Measurements from ENCODE around the gene FAHD1.
A peak's percentile ranks its signal among the peaks of the same experiment; 100 is the strongest.
"Not testable (repeated sequence)": the region's sequence is repeated elsewhere in the genome, so short reads cannot be mapped to it uniquely, and the experiment has no call there.

FAHD1 gene

DNA sequence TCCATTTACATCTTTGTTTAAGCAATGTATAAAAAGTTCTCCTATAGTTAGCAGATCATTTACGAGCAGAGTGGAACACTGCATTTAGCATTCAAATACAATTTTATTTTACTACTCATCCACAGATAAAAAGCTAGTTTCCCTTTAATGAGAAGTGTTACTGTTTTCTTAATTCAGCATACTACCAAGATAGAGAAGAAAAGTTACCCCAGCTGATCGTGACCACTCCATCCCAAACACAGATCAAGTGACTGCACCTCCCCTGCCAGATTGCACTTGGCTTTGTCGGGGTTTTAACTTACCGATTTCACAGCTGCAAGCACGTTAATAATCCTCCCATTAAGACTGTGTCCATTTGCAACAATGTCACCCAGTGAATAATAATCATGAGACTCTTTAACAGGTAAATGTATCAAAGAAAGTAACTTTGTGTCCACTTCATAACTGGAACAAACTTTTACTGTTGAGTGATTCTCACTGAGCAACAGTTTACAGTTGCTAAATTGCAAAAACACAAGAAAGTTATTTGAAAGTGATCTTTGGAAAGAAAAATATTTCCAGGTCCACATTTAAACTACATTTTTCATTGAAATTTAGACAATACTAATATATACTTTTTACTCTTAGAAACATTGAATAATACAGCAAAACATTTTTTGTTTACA lies 30.6 kb downstream of the FAHD1 start:
- DNase-seq = no peak

DNA sequence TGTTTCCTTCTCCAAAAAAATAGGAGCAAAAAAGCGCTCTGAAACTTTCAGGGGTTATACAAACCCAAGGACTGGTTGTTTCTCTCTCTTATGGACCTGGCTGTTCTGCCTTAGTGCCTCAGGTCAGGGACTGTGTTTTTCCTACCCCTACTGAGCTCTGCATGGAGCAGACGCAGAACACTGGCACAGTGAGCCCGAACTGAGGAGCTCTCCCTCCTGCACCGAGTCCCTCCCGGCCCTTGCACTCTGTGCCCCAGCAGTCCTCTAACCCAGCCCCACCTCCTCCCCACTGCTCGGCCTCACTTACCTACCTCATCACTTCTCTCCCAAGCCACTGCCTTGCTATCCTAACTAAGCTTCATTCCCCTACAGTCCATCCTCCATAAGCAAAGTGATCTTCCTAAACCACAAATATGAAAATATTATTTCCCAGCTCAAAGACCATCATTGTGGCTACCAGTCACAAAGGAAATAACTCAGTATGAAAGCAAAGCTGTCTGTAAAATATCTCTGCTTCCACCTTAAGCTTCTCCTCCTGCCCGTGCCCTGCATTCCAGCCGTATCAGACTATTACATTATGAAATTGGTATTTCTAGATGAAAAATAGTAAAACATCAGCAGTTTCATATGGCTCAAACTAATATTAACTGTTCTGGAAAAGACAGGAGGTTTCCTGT lies 31.3 kb downstream of the FAHD1 start:
- DNase-seq = no peak

DNA sequence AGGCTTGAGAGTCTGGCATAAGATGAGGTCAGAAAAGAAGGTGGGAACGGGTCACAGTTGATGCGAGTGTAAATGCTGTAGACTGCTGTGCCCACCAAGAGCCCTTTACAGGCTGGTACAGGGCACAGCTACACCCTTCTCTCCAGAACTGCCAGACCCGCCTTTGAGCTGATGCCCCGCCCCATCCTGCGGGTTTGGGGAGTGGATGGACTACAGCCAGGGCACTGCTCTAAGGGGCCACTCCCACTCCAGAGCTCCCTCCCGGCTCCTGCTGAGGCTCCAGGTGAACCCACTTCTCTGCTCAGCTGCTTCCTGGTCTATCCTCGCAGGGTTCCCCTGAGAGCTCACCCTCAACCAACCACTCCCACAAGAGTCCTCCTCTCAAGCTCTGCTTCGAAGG lies 32.6 kb downstream of the FAHD1 start:
- no peak for DNase-seq

DNA sequence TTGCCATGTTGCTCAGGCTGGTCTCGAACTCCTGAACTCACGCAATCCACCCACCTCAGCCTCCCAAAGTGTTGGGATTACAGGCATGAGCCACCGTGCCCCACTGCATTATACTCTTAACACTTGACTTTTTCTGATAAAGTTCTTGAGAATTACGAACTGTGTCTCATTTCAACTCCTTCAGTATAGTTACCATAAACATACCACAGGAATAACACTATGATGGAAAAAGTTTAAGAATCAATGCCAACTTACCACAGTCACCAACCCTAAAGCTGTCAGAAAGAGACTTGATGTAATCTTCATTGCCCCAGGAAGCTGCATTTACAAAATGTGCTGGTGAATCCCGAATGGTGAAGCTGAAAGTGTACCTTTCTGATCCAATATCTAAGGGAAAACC lies 34.7 kb downstream of the FAHD1 start:
- DNase-seq = no peak

DNA sequence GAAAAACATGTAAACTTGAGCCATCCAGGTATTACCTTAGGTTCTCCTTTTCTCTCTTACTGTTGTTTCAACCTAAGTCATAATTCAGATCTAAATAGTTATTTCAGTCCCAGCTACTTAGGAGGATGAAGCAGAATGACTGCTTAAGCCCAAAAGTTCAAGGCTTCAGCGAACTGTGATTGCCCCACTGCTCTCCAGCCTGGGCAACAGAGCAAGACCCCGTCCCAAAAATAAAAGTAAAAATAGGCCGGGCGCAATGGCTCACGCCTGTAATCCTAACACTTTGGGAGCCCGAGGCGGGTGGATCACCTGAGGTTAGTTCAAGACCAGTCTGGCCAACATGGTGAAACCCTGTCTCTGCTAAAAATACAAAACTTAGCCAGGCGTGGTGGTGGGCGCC lies 35.4 kb downstream of the FAHD1 start:
- DNase-seq = no peak

DNA sequence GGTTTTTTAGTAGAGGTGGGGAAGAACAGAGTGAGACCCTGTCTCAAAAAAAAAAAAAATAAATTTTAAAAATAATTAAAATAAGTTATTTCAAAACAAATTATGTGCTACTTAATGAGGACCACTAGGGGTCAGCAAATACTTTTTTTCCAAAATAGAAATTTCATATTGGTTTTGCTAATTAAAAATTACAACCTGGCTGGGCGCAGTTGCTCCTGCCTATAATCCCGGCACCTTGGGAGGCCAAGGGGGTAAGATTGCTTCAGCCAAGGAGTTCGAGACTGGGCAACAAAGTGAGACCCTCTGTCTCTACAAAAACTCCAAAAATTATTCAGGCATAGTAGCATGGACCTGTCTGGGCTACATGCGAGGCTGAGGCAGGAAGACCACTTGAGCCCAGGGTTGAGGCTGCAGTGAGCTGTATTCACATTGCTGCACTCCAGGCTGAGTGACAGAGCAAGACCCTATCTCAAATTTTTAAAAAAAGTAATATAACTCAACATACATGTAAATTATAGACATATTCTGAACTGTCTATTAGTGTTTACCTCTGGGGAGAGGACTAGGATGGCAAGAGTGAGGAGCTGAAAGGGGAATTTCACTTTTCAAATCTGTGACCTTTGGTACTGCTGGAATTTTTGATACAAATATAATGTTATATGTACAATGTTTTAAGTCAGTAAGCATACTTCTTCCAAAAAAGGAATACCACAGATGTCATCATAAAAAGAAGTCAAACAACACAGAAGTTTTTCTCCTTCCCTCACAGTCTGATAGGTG lies 36.9 kb downstream of the FAHD1 start:
- DNase-seq = peak; percentile 31

DNA sequence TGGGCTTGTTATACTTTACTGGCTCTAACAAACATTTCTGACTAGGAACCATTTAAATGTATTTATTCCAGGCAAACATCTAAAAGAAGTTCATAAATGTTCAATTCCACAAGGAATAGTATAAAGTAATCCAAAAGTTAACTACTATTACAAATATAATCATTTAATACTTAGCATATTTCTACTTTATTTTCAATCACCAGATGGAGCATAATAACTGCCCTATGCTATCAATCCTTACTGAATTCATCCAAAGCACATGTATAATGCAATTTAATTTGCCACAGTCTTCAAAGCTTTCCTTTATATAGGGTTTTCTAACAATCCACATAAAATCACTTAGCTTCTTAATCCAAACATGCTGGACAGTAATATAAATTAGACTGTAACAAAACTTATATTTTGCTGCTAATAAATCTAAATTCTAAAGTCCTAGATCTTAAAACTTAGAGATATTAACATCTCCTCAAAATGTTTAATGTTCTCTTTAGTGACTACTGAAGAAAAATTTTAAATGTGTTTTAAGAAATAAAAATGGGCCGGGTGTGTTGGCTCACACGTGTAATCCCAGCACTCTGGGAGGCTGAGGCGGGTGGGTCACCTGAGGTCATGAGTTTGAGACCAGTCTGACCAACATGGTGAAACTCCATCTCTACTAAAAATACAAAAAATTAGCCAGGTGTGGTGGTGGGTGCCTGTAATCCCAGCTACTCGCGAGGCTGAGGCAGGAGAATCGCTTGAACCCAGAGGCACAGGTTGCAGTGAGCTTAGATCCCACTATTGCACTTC lies 39.1 kb downstream of the FAHD1 start:
- no peak for DNase-seq

DNA sequence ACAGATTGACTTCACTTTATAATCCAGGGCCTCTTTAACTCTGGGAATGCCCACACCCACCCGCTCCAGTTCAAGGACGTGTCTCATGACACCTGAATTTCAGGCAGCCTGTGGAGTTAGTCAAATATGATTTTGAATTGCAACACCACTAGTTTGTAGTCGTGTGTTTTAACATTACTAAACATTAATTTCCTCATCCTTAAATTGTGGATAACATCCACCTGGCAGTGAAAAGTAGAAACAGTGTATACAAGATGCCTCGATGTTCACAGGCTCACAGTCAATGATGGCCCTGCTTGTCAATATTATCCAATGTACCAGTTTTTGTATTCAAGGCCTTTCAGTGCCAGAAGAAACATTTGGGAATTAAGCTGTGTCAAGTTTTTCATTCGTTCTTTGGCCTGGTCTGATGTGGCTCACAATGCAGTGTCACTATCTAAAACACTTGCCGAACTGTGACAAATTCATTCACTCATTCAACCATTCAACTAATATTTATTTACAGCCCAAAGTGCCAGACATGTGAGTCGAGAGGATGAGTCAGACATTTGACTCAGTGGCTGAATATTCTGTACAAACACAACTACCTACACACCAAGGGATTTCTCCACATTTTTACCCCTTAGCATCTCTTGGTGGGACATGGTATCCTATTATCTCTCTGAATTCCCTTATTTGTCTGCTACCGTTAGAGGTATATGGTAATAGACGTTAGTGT lies 43.5 kb downstream of the FAHD1 start:
- no peak for DNase-seq

DNA sequence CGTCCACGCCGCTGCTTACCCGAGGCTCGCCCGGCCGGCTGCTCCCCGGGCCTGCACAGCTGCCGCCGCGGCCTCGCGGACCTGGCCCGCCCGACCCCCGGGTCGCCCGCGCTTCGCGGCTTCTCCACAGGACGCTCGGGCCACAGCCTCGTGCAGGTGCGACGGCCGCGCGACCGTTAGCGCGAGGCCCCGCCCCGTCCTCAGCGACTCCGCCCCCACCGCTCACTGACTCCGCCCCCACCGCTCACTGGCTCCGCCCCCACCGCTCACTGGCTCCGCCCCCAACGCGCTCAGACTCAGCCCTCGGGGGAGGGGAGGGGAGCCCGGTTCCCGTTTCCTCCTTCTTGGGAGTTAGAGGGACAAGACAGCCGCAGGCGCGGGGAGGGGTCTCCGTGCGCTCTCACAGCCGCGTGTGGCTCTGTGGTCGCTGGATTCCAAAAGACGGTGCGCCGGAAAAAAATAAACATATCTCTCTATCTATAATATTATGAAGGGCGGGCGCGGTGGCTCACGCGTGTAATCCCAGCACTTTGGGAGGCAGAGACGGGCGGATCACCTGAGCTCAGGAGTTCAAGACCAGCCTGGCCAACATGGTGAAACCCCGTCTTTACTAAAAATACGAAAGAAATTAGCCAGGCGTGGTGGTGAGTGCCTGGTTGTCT lies 45.1 kb downstream of the FAHD1 start, which contains the start of gene MEIOB:
MEIOB (minus strand) TSS at position 191 of the 662 bp plus-strand sequence. CDS start 3,989 bp downstream, outside the sequence.
- no peak for DNase-seq

DNA sequence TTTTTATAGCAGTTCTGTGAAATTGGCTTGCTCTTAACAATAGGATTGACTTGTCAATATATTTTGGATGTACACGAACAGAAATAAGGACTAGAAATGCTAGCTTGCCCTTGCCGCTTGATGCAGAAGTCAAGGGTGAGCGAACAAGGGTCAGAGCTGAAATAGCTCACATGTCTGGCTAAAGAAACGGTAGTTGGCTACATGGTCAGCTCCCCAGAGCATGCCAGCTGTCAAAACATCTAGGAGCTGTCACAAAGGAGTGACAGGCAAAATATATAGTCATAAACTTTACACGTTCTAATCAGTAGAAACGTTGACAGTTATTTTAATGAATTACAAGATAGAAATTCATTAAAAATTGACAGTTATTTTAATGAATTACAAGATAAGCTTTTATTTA lies 47.8 kb downstream of the FAHD1 start:
- no peak for DNase-seq

DNA sequence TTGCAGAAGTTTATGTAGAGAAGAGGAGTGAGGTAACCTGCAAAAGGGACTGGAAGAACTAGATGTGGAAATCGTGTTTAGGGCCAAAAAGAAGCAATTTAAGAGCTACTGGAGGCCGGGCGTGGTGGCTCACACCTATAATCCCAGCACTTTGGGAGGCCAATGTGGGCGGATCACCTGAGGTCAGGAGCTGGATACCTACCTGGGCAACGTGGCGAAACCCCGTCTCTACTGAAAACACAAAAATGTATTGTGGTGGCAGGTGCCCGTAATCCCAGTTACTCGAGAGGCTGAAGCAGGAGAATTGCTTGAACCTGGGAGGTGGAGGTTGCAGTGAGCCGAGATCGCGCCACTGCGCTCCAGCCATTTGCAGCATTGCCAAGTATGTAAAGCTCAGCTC lies 49.1 kb downstream of the FAHD1 start:
- DNase-seq = not testable (repeated sequence)

DNA sequence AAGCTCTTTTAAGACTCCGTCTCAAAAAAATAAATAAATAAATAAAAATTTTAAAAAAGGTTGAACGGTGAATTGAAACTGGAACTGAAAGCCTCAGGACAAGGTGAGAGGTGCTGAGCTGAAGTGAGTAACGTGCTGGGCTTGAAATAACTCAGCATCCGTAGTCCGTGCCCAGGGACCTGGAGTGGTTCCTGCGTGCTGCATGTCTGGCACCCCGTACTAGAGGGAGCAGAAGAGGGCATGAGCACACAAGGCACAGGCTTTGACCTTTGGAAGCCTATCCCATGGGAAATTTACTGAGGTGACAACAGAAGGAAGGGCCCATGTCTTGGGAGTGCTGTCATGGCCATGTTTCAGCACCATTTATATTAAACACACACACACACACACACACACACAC lies 49.5 kb downstream of the FAHD1 start:
- no peak for DNase-seq

DNA sequence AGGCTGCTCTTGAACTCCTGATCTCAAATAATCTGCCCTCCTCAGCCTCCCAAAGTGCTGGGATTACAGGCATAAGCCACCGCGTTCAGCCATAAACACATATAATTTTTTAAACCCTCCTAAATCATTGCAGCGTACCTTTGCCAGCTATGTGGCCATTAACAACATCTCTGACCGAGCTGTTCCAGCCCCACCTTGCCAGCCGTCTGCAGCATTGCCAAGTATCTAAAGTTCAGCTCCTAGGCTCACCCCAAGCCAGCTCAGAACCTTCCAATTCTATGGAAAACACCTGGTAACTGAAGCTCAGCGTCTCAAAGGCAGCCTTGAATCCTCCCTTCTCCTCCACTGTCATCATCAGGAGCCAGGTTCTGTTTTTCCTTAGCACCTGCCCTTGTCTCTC lies 50.1 kb downstream of the FAHD1 start:
- DNase-seq = no peak

DNA sequence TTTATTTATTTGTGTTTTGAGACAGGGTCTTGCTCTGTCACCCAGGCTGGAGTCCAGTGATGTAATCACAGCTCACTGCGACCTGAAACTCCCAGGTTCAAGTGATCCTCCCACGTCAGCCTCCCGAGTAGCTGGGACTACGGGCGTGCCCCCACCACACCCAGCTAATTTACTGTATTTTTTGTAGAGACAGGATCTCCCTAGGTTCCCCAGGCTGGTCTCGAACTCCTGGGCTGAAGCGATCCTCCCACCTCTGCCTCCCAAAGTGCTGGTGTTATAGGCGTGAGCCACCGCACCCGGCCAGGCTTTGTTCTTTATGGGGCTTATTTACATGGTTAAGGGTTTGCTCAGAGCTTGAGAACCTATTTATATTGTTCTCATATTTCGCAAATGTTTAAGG lies 50.8 kb downstream of the FAHD1 start:
- DNase-seq = no peak

DNA sequence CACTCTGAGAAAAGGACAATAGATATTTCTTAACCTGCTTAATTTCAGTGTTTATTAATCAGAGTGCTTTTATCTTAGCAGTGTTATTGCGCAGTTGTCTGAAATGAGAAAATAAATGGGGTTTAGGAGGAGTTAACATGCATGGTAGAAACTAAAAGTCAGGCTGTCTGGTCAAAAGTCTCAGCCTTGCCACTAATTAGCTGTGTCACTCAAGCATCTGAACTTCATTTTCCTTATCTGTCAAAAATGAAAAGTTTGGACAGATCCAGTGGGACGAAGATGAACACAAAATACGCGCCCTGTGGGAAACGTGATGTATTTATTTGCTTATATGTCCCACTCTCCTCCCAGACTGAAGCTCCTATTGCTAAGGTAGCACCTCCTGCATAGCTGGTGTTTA lies 51.2 kb downstream of the FAHD1 start:
- DNase-seq = no peak

Measured in COR-L47 (cell line).